ENCODE results near the gene HIP1R. TPM values are rescaled to one million over a fixed set of nuclear protein-coding genes. Genes with fewer than 3 reads are reported as not detected.
A peak's percentile ranks its signal among the peaks of the same experiment; 100 is the strongest.

HIP1R gene
- total RNA-seq, 1 donor from 2014 or later: 61.1 TPM

- peak overlapping the region; percentile 76 for H3K4me3 Mint-ChIP-seq (ENCODE audit: low read depth)
Measured at GRCh38 chr12:122834104-122834920, 945 bp upstream of the HIP1R start.

GRCh38 chr12:122835750-122836026, 431 bp downstream of the HIP1R start:
- DNase-seq (ENCODE audit: low spot score, unreplicated experiment): no peak
- H3K27me3 Mint-ChIP-seq: no peaks in the 10 kb centered on the region
- H3K4me3 Mint-ChIP-seq (ENCODE audit: low read depth): peak overlapping the region; percentile 83

More at GRCh38 chr12:122834104-122834920, 945 bp upstream of the HIP1R start:
- Mint-ChIP-seq H3K9me3 (ENCODE audit: low read depth) (no peaks in the 10 kb centered on the region), H3K27ac (peak overlapping the region; percentile 93), H3K27me3 (no peaks in the 10 kb centered on the region), H3K36me3 (ENCODE audit: insufficient read depth) (no peaks in the 10 kb centered on the region), H3K4me1 (ENCODE audit: low read depth) (peaks cover 28% of the 10 kb centered on the region)
- TF ChIP-seq CTCF (IDR thresholded peaks at IDR 0.05; ENCODE audit: unreplicated experiment): peak; percentile 22
- DNase-seq (ENCODE audit: low spot score, unreplicated experiment): peak; percentile 40

DNA sequence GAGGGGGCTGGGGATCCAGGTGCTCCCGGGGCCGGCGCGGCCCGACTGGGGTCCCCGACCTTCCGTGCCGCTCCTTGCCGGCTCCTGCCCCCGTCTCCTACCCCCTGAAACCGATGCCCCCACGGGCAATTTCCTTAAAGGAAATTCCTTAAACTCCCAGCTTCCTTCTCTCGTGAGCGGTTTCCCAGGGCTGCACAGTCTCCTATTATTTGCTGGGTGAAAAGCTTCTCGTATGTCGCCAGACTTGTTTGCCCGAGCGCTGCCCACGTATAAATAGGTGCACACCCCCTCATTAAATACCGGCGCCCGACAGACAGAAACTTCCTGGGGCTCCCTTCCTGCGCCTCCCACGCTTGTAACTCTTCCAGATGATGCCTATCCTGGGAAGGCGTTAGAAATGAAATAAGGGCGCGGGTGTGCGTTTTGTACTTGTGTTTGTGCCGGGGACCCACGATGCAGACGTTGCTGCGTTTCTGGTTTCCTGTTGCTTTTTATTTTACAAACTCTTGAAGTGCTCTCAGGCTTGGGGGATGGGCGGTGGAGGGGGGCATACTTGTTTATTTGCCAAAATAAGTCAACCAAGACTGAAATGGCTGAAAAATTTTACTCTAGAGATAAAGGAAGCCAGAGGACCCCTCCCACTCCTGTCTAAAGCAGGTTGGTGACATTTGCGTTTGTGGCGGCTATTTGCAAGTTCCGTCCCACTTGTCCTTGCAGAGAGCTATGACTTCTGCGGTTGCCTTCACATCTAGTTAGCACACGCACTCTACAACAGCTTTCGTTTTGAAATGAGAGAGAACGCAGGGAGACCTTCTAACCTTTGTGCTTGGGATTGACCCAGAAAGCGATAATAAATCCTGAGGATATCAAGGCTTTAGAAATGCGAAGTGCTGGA, 1.0 kb downstream of the HIP1R start:
- DNase-seq (ENCODE audit: low spot score, unreplicated experiment): no peak
- H3K27me3 Mint-ChIP-seq: no peaks in the 10 kb centered on the region
- H3K4me3 Mint-ChIP-seq (ENCODE audit: low read depth): peak overlapping the region; percentile 83
- TF ChIP-seq CTCF (IDR thresholded peaks at IDR 0.05; ENCODE audit: unreplicated experiment): no peak
- no peaks in the 10 kb centered on the region for H3K9me3 Mint-ChIP-seq (ENCODE audit: low read depth)
- H3K4me1 Mint-ChIP-seq (ENCODE audit: low read depth): peaks cover 34% of the 10 kb centered on the region
- no peaks in the 10 kb centered on the region for H3K36me3 Mint-ChIP-seq (ENCODE audit: insufficient read depth)
- H3K27ac Mint-ChIP-seq: peak overlapping the region; percentile 93

More at GRCh38 chr12:122835750-122836026, 431 bp downstream of the HIP1R start:
- TF ChIP-seq CTCF (IDR thresholded peaks at IDR 0.05; ENCODE audit: unreplicated experiment): no peak
- Mint-ChIP-seq H3K36me3 (ENCODE audit: insufficient read depth) (no peaks in the 10 kb centered on the region), H3K4me1 (ENCODE audit: low read depth) (peaks cover 31% of the 10 kb centered on the region), H3K27ac (no peak overlapping the region), H3K9me3 (ENCODE audit: low read depth) (no peaks in the 10 kb centered on the region)

DNA sequence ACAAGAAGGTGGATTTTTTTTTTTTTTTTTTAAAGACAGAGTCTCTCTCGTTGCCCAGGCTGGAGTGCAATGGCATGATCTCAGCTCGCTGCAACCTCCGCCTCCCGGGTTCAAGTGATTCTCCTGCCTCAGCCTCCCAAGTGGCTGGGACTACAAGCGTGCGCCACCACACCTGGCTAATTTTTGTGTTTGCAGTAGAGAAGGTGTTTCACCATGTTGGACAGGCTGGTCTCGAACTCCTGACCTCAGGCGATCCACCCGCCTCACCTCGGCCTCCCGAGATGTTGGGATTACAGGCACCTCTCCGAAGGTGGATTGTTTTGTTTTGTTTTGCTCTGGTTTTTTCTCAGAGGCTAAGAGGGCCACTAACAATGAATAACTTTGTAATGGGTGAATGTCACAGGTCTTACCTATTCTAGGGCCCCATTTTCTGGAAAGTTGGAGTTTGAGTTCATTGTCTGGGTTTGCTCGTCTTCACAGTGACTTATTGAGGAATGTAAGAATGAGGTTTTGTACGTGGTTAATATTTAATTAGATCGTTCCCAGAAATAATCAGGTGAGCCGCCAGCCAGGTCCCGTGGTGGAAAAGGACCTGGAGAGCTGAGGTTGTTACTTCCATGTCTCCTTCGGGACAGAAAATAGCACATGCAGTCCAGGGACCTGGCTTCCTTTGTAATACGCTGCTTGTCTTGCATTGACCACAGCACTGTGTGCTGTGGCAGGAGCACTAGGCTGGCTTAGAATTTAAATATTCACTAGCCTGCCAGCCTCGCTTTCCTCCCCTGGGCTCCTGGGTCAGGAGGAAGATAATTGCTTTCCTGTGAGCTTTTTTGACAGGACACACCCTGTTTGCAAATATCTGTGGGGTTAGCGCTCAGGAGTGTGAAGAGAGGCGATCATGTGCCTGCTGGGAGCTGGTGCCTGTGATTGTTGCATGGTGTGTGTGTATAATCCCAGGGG, 2.3 kb downstream of the HIP1R start:
- Mint-ChIP-seq H3K9me3 (ENCODE audit: low read depth) (no peaks in the 10 kb centered on the region), H3K36me3 (ENCODE audit: insufficient read depth) (no peaks in the 10 kb centered on the region), H3K27me3 (no peaks in the 10 kb centered on the region), H3K4me1 (ENCODE audit: low read depth) (peaks cover 38% of the 10 kb centered on the region), H3K27ac (peak overlapping the region; percentile 81), H3K4me3 (ENCODE audit: low read depth) (peak overlapping the region; percentile 83)
- no peak for DNase-seq (ENCODE audit: low spot score, unreplicated experiment)
- TF ChIP-seq CTCF (IDR thresholded peaks at IDR 0.05; ENCODE audit: unreplicated experiment): no peak

All from progenitor cell of endocrine pancreas (in vitro differentiated cells).